Right cardiac atrium (tissue), 5 donors: ENCODE results near the gene GHDC. TPM values are rescaled to one million over a fixed set of nuclear protein-coding genes. Genes with fewer than 3 reads are reported as not detected.
"Not testable (repeated sequence)": the region's sequence is repeated elsewhere in the genome, so short reads cannot be mapped to it uniquely, and the experiment has no call there.

Experiments
- ATAC-seq, 2 donors: fragments of 200-7000 bp; cut with Tn5 transposase; one replicate each; pipeline versions ENCODE4 v1.8.0 to v1.9.1; 2020; ENCODE audit warnings: moderate library complexity in 2 of 2, mild to moderate bottlenecking in 1 of 2
- DNase-seq, 3 donors: peaks; one replicate each; pipeline ENCODE4 v3.0.0-alpha.2; 2020
- H3K27ac ChIP-seq: one replicate; pipeline ENCODE4 v1.5.1; 2013; ENCODE audit warnings: mild to moderate bottlenecking, low read length, control low read depth, moderate library complexity
- H3K27me3 ChIP-seq: one replicate; pipeline ENCODE4 v1.6.1; 2013; ENCODE audit not compliant: control insufficient read depth, insufficient read depth
- H3K4me1 ChIP-seq: one replicate; pipeline ENCODE4 v1.6.1; 2013; ENCODE audit warnings: low read length; ENCODE audit not compliant: control insufficient read depth, insufficient read depth
- H3K4me3 ChIP-seq: one replicate; pipeline ENCODE4 v1.5.1; 2013; ENCODE audit warnings: low read length, control low read depth
- H3K9me3 ChIP-seq: one replicate; pipeline ENCODE4 v1.6.1; 2013; ENCODE audit warnings: low read length; ENCODE audit not compliant: control insufficient read depth
- WGBS: extraction: QIAGEN DNeasy Blood & Tissue Kit; methylation state at CpG from one replicate; pipeline ENCODE4 v1.1.7; 2013; 5-methylcytosine and 5-hydroxymethylcytosine counted together
- intact Hi-C, 4 donors: fragments of 100-400 bp; cut with DNase I; formaldehyde crosslinking; loops; one replicate each; pipeline versions ENCODE4 v1.11.0 to v1.14.0; 2022 to 2023
- polyA plus RNA-seq: library from polyadenylated mRNA; stranded (reverse); fragments of 200-250 nt; gene quantifications from one replicate; pipeline ENCODE4 v1.2.3, GENCODE V29; 2013
- total RNA-seq, 4 donors: library from RNA; stranded (reverse); fragmentation: NEBNext Ultra II Directional; extraction: Animal tissue kit (Norgen Biotek cat#: 25700); gene quantifications; one replicate each; pipeline ENCODE4 v1.2.1, GENCODE V29; 2021
- donor health status: healthy with polysubstance abuse.
- donor health status: DM: no; HTN: yes; CAD: no.
- donor health status: DM: no; HTN: no; CAD: no.
- donor health status: DM: no; HTN: yes; CAD: no; lungs with severe emphysema.
- donor health status: DM: yes; HTN: yes; CAD: no.

Gene GHDC
- total and polyA plus RNA-seq, 5 donors, result 10.5 to 15.4 (median 12.4) TPM

DNA sequence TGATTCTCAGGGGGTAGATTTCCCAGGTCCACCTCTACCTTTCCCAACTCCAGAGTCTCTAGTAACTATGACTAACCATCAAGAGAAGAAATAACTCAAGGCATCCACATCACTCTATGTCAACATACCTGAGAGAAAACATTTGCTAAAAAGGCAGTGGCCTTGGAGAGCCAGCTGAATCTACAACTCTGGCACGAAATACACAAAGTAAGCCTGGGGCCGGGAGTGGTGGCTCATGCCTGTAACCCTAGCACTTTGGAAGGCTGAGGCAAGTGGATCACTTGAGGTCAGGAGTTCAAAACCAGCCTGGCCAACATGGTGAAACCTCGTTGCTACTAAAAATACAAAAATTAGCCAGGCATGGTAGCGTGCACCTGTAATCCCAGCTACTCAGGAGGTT is 51.2 kb downstream of the GHDC start:
- peaks cover 17% of the 10 kb centered on the region for H3K4me1 ChIP-seq
- H3K27ac ChIP-seq, ATAC-seq, H3K4me3 ChIP-seq, intact Hi-C loops, H3K9me3 ChIP-seq, DNase-seq, H3K27me3 ChIP-seq: not testable (repeated sequence)
- WGBS, result 86% methylated on average over 4 of the region's 4 CpGs

DNA sequence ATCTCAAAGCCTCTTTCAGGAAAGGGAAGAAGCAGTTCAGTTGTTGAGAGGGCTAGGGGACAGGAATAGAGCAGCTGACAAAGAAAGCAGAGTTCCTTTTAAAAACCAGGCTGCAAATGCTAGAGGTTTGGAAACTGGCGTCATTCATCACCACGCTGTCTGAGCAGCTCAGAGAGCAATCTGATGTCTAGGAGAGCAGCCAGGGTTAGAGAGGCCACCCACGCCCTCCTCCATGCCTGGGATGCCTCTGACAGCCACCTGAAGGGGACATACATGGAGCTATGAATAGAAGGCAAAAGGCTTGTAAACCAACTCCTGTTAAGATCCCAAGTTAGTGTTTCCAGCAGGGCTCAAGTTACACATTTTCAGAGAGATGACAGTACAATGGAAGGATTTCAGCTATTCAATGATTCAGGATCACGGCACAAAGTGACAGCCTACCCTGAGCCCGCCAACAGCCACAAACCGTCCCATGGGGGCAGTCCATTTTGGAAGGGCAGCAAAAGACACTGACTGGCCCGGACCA is 51.9 kb downstream of the GHDC start:
- DNase-seq, result no peak
- peaks cover 17% of the 10 kb centered on the region for H3K4me1 ChIP-seq
- WGBS, result 43% methylated on average over 7 of the region's 7 CpGs
- H3K4me3 ChIP-seq, result no peak overlapping the region
- H3K9me3 ChIP-seq, result no peaks in the 10 kb centered on the region
- H3K27ac ChIP-seq, result peak overlapping the region; percentile 31
- no peaks in the 10 kb centered on the region for H3K27me3 ChIP-seq
- intact Hi-C loops, result no loop called here
- peak; percentile 62 to 71 for ATAC-seq

DNA sequence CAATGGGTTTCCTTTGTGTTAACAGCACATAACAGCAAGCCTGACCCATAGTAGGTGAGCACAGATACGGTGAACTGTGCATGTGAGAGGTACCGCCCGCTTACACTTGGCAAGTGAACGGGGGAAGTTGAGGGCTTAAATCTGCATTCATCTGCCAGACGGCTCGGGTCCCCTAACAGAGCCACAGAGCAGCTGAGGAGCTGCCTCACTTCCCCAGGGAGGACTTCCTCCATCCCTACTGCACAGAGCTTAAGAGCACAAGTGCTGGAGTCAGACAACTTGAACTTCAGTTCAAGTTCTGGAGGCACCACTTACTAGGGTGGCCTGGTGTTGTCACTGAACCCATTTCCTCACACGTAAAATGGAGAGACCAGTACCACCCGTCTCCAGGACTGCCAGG is 52.9 kb downstream of the GHDC start:
- no peaks in the 10 kb centered on the region for H3K27me3 ChIP-seq
- DNase-seq (no peak), ATAC-seq (peak; percentile 6 to 17)
- no peak overlapping the region for H3K4me3 ChIP-seq
- H3K4me1 ChIP-seq, result peaks cover 20% of the 10 kb centered on the region
- 72% methylated on average over 8 of the region's 8 CpGs for WGBS
- H3K27ac ChIP-seq, result no peak overlapping the region
- no peaks in the 10 kb centered on the region for H3K9me3 ChIP-seq
- intact Hi-C loops, result no loop called here

DNA sequence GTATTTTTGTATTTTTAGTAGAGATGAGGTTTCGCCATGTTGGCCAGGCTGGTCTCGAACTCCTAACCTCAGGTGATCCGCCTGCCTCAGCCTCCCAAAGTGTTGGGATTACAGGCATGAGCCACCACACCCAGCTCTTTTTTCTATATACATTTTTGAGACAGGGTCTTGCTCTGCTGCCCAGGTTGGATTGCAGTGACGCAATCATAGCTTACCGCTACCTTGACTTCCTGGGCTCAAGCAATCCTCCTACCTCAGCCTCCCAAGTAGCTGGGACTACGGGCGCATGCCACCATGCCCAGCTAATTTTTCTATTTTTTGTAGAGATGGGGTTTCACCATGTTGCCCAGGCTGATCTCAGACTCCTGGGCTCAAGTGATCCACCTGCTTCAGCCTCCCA is 53.6 kb downstream of the GHDC start:
- H3K4me1 ChIP-seq, result peaks cover 23% of the 10 kb centered on the region
- H3K27me3 ChIP-seq, H3K27ac ChIP-seq, ATAC-seq, H3K4me3 ChIP-seq, H3K9me3 ChIP-seq, intact Hi-C loops, DNase-seq: not testable (repeated sequence)
- 97% methylated on average over 7 of the region's 7 CpGs for WGBS

Other genes with a start within 250 kb of the GHDC start
- 10 to 100 TPM; 37.1 to 41.1 (median 39.2) TPM for gene CNP, start 227.7 kb downstream of the GHDC start, total RNA-seq
- 32.1 TPM for gene CNP, start 227.7 kb downstream of the GHDC start, polyA plus RNA-seq
- gene DNAJC7, start 177.1 kb downstream of the GHDC start, total RNA-seq, result 10 to 100 TPM; 56.2 to 81.5 (median 65.3) TPM
- gene DNAJC7, start 177.1 kb downstream of the GHDC start, polyA plus RNA-seq, result 60.7 TPM
- gene NKIRAS2, start 174.4 kb downstream of the GHDC start, total RNA-seq, result 10 to 100 TPM; 39.1 to 47.9 (median 40.4) TPM
- 53.9 TPM for gene NKIRAS2, start 174.4 kb downstream of the GHDC start, polyA plus RNA-seq
- gene C17orf113, start 143.9 kb downstream of the GHDC start, total RNA-seq, result 1 to 10 TPM in 1 of 4 donors, under 1 TPM in 3; 0.60 to 1.2 (median 0.66) TPM
- 0.91 TPM for gene C17orf113, start 143.9 kb downstream of the GHDC start, polyA plus RNA-seq
- under 1 TPM in 3 of 4 donors, not detected in 1; 0.29 to 0.42 (median 0.31) TPM for gene ZNF385C, start 96.0 kb downstream of the GHDC start, total RNA-seq
- 0.32 TPM for gene ZNF385C, start 96.0 kb downstream of the GHDC start, polyA plus RNA-seq
- gene DHX58, start 81.8 kb downstream of the GHDC start, total RNA-seq, result 1 to 10 TPM; 5.4 to 8.0 (median 6.1) TPM
- 7.2 TPM for gene DHX58, start 81.8 kb downstream of the GHDC start, polyA plus RNA-seq
- gene KAT2A, start 73.1 kb downstream of the GHDC start, total RNA-seq, result 10 to 100 TPM; 15.8 to 32.4 (median 23.3) TPM
- 30.1 TPM for gene KAT2A, start 73.1 kb downstream of the GHDC start, polyA plus RNA-seq
- under 1 TPM in 3 of 4 donors, not detected in 1; 0.20 to 0.21 (median 0.20) TPM for gene HSPB9, start 71.7 kb downstream of the GHDC start, total RNA-seq
- 0.18 TPM for gene HSPB9, start 71.7 kb downstream of the GHDC start, polyA plus RNA-seq
- 10 to 100 TPM; 39.9 to 58.1 (median 53.8) TPM for gene RAB5C, start 39.5 kb downstream of the GHDC start, total RNA-seq
- gene RAB5C, start 39.5 kb downstream of the GHDC start, polyA plus RNA-seq, result 55.0 TPM
- gene KCNH4, start 13.4 kb downstream of the GHDC start, total RNA-seq, result under 1 TPM in 3 of 4 donors, not detected in 1; 0.06 to 0.28 (median 0.14) TPM
- 0.14 TPM for gene KCNH4, start 13.4 kb downstream of the GHDC start, polyA plus RNA-seq
- not detected for gene HCRT, start 9.0 kb downstream of the GHDC start, total RNA-seq
- gene HCRT, start 9.0 kb downstream of the GHDC start, polyA plus RNA-seq, result not detected
- gene STAT5B, start 81.9 kb upstream of the GHDC start, total RNA-seq, result 10 to 100 TPM; 39.4 to 46.3 (median 40.5) TPM
- 19.7 TPM for gene STAT5B, start 81.9 kb upstream of the GHDC start, polyA plus RNA-seq
- gene STAT5A, start 94.0 kb upstream of the GHDC start, total RNA-seq, result 10 to 100 TPM; 20.8 to 30.5 (median 23.3) TPM
- 8.1 TPM for gene STAT5A, start 94.0 kb upstream of the GHDC start, polyA plus RNA-seq
- 100 to 1,000 TPM; 100 to 192 (median 105) TPM for gene STAT3, start 193.9 kb upstream of the GHDC start, total RNA-seq
- gene STAT3, start 193.9 kb upstream of the GHDC start, polyA plus RNA-seq, result 46.9 TPM
- 100 to 1,000 TPM; 173 to 256 (median 203) TPM for gene CAVIN1, start 228.8 kb upstream of the GHDC start, total RNA-seq
- gene CAVIN1, start 228.8 kb upstream of the GHDC start, polyA plus RNA-seq, result 153 TPM